SIG-M5 treated with dmso at 0.1 percent for 504 hours (cell line): ENCODE results near the gene CNGB1.
"Not testable (repeated sequence)": the region's sequence is repeated elsewhere in the genome, so short reads cannot be mapped to it uniquely, and the experiment has no call there.

Experiments used
- DNase-seq: peaks from one replicate; lab custom pipeline; 2025; ENCODE audit not compliant: unreplicated experiment; lab: John Stamatoyannopoulos, UW

Gene CNGB1

DNA sequence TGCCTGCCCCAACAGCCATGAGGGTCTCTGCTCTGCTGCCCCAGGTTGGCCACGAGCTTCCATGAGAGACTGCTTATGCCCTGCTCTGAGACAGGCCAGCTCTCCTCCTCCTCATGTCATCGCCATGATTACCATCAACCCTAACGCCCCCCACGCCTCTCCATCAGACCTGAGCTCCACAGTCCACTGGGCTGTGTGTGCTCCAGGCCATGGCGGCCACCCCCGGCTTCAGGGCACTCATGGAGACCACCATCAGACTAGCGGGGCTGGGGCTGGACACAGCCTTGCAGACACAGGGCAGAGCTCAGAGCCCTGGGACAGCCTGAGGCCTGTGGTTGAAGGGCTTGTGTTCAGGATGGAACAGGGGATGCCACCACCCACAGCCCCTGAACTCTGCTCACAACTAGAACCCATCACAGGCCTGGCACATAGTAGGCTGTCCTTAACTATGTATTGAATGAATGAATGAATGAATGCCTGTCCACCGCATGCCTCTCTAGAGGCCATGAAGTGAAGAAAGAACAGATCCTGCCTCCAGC lies 14.6 kb downstream of the CNGB1 start:
- no peak for DNase-seq

DNA sequence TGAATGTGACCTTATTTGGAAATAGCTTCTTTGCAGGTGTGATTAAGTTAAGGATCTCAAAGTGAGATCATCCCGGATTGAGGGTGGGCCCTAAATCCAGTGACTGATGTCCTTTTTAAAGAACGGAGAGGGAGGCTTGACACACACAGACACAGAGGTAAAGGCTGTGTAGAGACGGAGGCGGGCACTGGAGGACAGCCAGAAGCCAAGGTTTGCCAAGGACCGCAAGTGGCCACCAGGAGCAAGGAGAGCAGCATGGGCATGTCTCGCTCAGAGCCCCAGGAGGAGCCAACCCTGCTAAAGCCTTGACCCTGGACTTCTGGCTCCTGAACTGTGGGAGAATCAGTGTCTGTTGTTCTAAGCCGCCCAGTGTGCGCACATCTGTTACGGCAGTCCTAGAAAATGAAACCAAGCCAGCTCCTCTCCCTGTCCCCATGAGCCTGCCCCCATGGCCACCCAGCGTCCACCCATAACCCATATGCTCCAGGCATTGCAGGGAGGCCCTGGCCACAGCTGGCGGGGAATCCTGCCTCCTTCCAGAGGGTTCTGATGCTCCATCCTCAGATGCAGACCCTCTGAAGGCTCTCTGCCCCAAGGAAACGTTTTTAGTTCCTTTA lies 15.2 kb downstream of the CNGB1 start:
- no peak for DNase-seq

DNA sequence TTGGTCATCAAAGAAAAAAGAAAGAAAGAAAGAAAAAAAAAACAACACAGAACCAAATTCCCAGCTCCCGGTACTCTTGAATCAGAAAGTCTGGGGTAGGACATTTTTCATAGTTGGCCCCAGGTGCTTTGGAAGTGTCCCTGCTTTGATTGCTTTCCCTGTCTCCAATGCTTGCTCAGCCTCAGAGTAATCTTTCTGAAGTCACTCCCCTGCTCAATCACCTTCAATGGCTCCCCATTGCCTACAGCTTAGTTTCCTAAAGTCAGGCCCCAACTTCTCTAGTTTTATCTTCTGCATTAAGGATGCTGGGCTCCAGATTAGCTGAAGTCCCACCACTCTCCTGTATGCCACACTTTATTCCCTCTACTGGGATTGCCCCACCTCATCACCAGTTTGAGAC lies 17.1 kb downstream of the CNGB1 start:
- DNase-seq, result no peak

DNA sequence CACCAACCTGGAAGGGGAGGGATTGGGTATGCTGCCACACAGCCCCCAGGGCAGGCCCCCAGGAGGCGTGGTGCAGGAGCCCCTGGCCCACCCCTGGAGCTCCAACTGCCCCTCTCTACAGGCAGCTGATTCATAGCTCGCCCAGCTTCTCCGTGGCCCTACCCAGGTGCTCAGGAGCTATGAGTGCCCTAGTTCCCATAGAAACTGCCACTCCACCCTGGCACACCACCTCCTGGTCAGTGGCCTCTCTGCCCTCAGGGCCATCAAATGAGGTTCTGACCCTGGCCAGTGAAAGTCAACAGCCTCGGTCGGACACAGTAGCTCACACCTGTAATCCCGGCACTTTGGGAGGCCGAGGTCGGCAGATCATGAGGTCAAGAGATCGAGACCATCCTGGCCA lies 18.0 kb downstream of the CNGB1 start:
- DNase-seq, result no peak

DNA sequence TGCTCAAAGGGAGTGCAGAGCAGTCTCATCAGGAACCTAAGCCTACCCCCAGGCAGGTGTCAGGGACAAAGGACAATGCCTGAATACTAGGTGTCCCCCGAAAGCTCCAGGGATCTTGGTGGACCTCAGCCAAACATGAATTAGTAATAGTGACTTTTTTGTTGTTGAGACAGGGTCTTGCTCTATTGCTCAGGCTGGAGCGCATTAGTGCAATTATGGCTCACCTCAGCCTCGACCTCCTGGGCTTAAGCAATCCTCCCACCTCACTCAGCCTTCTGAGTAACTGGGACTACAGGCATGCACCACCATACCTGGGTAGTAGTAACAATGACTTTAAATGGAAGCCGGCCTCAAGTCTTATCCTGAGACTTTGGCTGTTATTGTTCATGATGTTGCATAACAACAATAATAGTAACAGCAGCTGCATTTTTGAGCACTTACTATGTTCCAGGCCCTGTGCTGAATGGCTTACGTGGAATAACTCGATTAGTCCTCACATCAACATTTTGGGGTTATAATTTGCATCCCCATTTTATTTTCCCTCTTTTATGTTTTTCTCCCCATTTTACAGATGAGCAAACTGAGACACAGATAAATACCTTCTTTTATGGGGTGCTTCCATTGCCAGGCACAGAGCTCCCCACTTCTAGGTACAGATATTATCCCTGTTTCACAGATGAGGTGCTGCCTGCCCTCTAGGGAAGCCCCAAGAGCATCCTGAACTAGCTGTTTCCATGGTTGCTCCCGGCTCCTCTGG lies 19.5 kb downstream of the CNGB1 start:
- DNase-seq, result no peak

DNA sequence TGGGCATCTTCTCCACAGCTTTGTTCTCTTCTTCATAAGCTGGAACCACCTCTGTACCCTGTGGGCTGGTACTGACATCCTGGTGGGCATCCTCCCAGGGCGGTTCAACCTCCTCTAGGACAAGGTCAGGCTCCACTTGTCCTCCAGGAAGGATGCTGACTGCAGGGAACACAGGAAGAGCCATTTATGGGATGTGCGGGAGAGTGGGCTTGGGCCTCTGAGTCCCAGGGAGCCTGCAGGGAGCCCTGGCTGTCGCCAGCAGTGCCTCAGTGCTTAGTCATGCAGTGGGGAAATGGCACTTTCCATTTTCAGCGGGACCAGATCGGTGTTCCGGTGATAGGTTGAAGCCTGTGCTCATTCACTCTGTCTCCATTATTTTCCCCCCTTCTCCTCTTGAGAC lies 20.5 kb downstream of the CNGB1 start:
- DNase-seq, result no peak

DNA sequence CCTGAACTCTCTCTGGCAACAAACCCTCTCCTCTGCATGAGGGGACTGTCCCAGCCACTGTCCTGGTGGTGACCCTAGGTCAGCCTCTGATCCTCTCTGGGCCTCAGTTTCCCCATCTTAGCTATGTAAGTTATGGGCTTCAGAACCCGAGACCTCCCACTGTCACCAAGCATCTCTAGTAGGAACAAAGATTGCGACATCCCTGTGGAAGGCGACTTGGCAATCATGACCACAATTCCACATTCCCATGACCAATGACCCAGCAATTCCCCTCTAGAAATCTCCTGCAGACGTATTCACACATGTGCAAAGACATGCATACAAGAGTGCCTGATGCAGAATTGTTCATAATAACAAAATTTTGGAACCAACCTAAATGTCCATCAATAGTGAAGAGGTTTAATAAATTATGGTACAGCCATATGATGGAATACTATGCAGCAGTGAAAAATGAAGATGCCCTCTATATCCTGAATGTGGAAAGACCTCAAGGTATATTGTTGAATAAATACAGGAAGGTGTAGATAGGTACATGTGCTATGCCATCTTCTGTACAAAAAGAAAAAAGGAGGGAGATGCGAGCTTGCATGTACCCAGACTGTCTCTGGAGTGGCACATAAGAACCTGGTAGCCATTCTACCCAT lies 21.2 kb downstream of the CNGB1 start:
- no peak for DNase-seq

DNA sequence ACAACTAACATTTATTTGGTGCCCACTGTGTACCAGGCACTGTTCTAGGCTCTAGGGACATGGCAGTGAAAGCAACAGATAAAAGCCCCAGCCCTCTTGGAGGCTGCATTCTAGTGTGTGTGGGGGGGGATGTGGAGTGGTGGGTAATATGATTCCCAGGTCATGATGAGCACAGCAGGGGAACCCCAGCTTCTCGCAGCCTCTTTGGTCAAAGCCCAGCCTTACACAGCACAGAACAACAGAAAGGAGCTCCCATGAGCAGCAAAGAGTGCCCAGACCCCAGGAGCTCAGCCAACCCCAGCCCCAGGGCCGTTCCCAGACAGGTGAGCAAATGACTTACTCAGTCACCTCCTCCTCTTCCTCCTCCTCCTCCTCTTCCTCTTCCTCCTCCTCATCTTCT lies 21.9 kb downstream of the CNGB1 start:
- no peak for DNase-seq

DNA sequence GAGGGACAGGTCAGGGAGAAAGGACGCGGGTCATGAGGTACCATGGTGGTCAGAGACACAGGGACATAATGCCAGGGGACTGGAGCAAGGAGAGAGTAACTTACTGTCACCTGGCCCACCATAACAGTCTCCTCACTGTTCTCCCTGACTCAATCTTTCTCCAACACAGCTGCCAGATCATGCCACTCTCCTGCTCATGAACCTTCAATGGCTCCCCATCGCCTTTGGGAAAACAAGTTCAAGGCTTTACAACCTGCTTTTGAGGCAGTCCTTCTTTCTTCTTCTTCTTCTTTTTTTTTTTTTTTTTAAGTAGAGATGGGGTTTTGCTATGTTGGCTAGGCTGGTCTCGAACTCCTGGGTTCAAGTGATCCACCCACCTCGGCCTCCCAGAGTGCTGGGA lies 22.9 kb downstream of the CNGB1 start:
- no peak for DNase-seq

DNA sequence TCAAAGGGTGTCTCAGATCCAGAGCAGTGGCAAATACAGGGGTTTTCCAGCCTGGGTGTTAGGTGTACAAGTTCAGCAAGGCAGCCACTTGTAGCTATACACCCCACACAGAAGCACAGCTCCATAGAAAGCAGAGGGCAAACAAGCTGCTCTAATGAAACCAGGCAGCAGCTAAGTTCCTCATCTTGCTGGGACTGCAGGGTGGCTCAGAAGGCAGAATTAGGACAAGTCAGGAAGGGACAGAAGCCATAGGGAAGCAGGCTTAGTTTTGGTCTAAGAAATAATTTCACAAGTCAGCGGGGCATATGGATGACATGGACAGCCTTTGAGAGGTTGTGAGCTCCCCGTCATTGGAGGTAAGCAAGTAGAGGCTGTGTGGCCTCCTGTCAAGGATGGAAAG lies 23.7 kb downstream of the CNGB1 start:
- peak; percentile 33 for DNase-seq

DNA sequence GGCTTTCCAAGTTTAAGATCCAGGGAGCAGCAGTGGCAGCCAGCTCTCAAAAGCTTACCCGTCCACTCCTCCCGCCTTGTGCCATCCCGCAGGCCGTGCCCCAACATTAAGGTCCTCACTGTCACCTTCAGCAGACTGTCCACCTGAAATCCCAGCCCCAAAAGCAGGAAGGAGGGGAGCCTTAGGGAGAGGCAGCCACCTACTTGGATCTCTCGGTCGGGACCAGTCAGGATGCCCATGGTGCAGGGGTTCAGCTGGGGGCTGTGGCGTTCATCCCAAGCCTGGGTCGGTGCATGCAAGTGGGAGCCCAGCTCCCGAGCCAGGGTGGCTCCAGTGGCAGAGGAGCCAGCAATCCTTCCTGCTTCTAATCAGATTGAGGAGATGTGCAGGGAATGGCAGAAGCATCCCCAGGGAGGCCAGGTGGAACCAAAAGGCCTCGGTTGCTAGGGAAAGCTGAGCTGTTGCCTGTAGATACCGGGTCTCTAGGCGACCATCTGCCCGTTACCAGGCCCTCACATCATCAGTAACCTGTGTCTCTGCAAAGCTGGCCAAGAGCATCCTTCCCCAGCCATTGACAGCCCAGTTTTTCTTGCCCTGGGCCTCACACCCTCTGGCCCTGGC lies 24.6 kb downstream of the CNGB1 start:
- DNase-seq, result no peak

DNA sequence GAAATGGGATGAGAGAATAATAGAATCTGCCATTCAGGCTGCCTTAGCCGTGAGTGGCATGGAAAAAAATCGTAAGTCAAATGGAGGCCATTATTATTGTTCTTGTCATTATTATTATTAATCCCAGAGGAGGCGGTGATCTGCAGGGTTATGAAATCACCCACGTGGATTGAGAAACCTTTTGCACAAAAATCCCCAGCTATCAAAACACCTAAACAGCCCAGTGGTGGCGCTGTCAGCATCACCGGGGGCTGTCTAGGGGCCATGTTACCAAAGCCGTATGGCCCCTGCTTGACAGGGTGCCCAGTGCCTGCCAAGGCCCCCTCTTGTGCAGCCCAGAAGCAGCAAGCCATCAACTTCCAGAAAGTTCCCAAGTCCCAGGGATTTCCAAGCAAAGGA lies 25.2 kb downstream of the CNGB1 start:
- DNase-seq, result no peak

DNA sequence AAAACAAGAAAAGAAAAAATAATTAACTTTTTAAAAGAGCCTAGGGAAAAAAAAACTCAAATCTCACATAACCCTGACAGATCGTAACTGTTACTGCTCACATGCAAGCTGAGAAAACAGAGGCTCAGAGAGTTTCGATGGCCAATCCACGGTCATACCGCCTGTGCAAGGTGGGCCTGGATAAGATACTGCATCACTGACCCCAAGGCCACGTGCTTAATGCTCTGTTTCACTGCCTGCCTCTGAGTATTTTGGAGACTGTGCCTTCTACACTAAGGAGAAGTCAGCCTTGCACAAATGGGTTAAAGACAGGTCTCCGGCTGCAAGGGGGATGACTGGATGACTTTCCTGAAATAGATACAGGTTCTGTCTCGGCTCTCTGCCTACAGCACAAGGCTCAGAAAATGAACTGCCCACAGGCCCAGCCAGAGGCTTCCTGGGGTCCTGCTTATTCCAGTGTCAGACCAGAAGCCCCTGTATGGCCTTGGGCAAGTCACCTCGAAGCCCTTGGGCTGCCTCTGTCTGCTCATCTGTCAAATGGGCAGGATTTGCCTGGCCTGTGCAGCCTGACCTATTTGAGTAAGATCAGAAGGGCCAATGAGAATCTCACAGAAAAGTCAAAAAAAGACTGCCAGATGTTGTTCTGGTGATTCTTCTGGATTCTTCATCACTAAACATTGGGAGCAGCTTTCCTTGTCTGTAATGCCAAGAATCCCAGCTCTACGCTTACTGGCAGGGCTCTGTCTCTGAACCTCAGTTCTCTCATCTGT lies 25.8 kb downstream of the CNGB1 start:
- no peak for DNase-seq

DNA sequence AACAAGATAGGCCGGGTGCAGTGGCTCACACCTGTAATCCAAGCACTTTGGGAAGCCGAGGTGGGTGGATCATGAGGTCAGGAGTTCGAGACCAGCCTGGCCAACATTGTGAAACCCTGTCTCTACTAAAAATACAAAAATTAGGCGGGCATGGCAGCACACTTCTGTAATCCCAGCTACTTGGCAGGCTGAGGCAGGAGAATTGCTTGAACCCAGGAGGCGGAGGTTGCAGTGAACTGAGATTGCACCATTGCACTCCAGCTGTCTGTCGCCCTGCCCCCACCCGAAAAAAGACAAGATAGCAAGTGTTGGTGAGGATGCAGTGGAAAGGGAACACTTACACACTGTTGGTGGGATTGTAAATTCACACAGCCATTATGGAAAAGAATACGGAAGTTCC lies 27.5 kb downstream of the CNGB1 start:
- not testable (repeated sequence) for DNase-seq

DNA sequence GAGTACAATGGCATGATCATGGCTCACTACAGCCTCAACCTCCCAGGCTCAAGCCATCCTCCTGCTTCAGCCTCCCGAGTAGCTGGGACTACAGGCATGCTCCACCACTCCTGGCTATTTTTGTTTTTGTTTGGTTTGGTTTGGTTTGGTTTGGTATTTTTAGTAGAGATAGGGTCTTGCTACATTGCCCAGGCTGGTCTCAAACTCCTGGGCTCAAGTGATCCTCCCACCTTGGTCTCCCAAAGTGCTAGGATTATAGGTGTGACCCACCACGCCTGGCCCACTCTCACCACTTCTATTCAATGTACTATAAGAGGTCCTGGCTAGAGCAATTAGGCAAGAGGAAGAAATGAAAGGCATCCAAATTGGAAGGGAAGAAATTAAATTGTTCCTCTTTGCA lies 29.0 kb downstream of the CNGB1 start:
- not testable (repeated sequence) for DNase-seq

DNA sequence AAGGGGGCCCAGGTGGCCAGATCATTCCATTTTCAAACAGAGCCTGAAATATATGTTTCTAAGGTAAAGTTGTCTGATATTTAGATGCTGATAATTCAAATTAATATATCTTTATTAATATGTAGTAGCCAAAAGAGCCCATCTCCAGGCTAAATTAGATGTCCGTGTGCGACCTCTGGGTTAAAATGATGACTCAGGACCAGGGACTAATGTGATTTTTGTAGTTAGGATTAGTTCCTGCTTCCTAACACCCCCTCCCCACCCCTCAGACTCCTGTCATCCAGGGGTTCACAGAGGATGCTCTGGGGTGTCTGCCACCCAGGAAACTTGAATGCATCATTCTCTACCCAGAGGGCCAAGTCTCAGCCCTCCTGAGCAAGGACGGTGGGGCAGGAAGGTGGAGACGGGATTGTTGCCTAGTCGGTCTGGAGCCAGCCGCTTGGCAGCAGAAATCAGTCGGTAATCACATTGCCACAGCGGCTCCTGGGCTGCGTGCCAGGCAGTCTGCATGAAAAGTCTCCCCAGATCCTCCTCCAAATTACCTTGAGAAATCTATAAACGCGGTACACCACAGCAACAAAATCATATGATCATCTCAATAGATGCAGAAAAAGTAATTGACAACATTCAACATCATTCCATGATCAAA lies 29.8 kb downstream of the CNGB1 start:
- no peak for DNase-seq

DNA sequence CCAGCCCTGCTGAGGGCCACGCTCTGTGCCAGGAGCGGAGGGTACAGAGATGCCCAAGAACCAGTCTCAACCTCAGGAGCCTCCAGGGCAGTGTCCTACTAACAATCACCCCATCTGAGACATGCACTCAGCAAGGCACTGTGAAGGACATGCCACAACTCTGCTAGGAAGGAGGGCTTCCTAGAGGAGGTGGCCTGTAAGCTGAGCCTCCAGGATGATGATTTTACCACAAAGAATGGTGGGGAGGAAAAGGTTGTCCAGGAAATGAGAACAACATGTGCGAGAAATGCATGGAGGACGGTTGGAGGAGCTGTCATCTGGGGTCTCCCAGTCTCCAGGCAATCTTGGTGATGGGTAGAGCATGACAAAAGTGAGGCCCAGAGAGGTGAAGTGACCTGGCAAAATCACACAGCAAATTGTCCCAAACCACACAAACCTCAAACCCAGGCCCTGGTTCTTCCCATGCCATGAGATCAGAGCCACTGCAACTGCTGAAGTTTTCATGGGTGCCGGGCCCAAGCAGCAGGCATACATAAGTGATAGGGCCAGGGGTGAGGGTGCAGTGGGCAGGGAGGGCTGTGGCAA lies 30.5 kb downstream of the CNGB1 start:
- no peak for DNase-seq

DNA sequence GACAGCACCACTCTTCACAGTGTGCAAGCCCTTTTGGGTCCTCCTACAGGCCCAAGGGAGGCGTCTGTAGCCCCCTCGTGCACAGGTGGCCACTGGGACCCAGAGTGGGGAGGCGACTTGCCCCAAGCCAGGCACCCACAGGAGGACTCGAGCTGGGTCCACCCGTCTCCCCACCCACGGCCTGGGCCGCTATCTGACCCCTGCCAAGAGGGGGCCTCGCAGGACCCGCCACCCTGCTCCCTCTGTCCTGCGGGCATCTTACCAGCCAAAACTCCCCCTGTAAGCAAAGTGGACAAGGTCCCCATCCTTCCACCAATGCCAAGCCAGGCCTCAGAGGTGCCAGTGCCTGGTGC lies 31.1 kb downstream of the CNGB1 start:
- DNase-seq, result no peak

DNA sequence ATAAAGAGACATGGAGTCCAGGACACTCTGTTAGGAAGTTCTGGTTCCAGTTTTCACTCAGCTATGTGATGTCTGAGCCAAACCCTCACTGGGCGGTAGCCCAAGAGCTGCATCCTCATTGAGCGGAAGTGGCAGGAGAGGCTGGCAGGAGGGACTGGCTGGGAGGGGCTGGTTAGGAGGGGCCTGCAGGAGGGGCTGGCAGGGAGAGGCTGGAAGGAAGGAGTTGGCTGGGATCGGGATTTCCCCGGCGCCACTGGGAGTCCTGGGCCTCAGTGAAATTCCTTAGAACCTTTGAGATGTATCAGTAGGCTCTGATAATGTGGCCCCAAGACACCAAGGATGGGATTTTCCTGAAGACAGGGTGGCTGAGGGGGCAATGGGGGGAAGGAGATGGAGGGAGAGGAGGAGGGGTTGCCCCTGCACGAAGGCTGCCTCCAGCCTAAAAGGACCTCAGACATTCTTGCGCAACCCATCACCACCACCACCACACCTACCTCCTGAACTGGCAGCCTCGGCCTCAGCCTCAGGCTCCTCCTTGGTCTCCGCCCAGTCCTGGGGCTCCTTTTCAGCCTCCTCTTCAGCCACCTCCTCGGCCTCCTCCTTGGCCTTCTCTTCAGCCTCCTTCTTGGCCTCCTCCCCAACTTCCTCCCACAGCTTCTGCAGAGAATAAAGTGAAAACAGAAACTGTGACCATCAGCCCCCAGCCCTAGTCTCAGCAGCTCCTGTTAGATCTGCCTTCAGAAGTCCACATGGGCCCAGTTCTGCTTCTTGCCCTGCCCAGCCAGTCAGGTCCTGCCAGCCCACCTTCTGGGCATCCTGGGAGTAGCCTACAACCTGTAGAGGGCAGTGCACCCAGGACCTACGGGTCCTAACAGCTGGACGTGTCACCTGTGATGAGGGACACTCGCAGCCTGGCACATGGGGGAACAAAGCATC lies 31.7 kb downstream of the CNGB1 start:
- no peak for DNase-seq
